ENCODE measurements around the gene DMRTA2.

DMRTA2 gene

GRCh38 chr1:50426108-50426700 lies 3.0 kb upstream of the DMRTA2 start:
- Histone ChIP-seq H3K4me3 (replicated peaks; ENCODE audit: insufficient read depth, low read length) (no peak overlapping the region), H3K27me3 (ENCODE audit: insufficient read depth, poor library complexity, severe bottlenecking) (peaks cover 88% of the 10 kb centered on the region), H3K27ac (replicated peaks) (no peak overlapping the region)
- TF ChIP-seq POLR2AphosphoS5 (IDR thresholded peaks at IDR 0.05; ENCODE audit: low read depth) (no peak), REST (IDR thresholded peaks at IDR 0.05; ENCODE audit: insufficient replicate concordance, low read depth) (no peak), GABPA (IDR thresholded peaks at IDR 0.05; ENCODE audit: low read depth) (no peak), SPI1 (IDR thresholded peaks at IDR 0.05; ENCODE audit: borderline replicate concordance, low read depth) (no peak), CTCF (IDR thresholded peaks at IDR 0.05; ENCODE audit: insufficient read depth, low read length) (no peak)
- no peak for DNase-seq (ENCODE audit: low read depth in 1 of 2, low spot score in 1 of 2)

- no peak overlapping the region for H3K4me3 ChIP-seq (replicated peaks; ENCODE audit: insufficient read depth, low read length)
- DNase-seq (ENCODE audit: low read depth in 1 of 2, low spot score in 1 of 2), result no peak
Measured at GRCh38 chr1:50425376-50426107, 2.3 kb upstream of the DMRTA2 start.

More at GRCh38 chr1:50425376-50426107, 2.3 kb upstream of the DMRTA2 start:
- TF ChIP-seq SPI1 (IDR thresholded peaks at IDR 0.05; ENCODE audit: borderline replicate concordance, low read depth) (no peak), GABPA (IDR thresholded peaks at IDR 0.05; ENCODE audit: low read depth) (no peak), POLR2AphosphoS5 (IDR thresholded peaks at IDR 0.05; ENCODE audit: low read depth) (no peak), CTCF (IDR thresholded peaks at IDR 0.05; ENCODE audit: insufficient read depth, low read length) (no peak), REST (IDR thresholded peaks at IDR 0.05; ENCODE audit: insufficient replicate concordance, low read depth) (no peak)
- Histone ChIP-seq H3K27me3 (ENCODE audit: insufficient read depth, poor library complexity, severe bottlenecking) (peaks cover 88% of the 10 kb centered on the region), H3K27ac (replicated peaks) (no peak overlapping the region)
